Stimulated activated naive CD8-positive, alpha-beta T cell treated with anti-CD3 and anti-CD28 coated beads, Interleukin-15, Interleukin-2, amounts not matched to agents 100 ng/mL and 50 ng/mL, for 24 hours (primary cell): ENCODE measurements around the gene EIF5.

Experiments used
- H3K27ac Mint-ChIP-seq: one replicate; pipeline ENCODE4 v1.8.0; 2021; ENCODE audit warnings: mild to moderate bottlenecking, mixed read lengths
- H3K27me3 Mint-ChIP-seq: one replicate; pipeline ENCODE4 v1.8.0; 2021; ENCODE audit warnings: mixed read lengths
- H3K36me3 Mint-ChIP-seq: one replicate; pipeline ENCODE4 v1.8.0; 2021; ENCODE audit warnings: low read depth, mixed read lengths
- H3K4me1 Mint-ChIP-seq: one replicate; pipeline ENCODE4 v1.8.0; 2021; ENCODE audit warnings: low read depth, mixed read lengths
- H3K4me3 Mint-ChIP-seq: one replicate; pipeline ENCODE4 v1.8.0; 2021; ENCODE audit warnings: mild to moderate bottlenecking, mixed read lengths
- H3K9me3 Mint-ChIP-seq: one replicate; pipeline ENCODE4 v1.8.0; 2021; ENCODE audit warnings: mixed read lengths

EIF5 gene

DNA sequence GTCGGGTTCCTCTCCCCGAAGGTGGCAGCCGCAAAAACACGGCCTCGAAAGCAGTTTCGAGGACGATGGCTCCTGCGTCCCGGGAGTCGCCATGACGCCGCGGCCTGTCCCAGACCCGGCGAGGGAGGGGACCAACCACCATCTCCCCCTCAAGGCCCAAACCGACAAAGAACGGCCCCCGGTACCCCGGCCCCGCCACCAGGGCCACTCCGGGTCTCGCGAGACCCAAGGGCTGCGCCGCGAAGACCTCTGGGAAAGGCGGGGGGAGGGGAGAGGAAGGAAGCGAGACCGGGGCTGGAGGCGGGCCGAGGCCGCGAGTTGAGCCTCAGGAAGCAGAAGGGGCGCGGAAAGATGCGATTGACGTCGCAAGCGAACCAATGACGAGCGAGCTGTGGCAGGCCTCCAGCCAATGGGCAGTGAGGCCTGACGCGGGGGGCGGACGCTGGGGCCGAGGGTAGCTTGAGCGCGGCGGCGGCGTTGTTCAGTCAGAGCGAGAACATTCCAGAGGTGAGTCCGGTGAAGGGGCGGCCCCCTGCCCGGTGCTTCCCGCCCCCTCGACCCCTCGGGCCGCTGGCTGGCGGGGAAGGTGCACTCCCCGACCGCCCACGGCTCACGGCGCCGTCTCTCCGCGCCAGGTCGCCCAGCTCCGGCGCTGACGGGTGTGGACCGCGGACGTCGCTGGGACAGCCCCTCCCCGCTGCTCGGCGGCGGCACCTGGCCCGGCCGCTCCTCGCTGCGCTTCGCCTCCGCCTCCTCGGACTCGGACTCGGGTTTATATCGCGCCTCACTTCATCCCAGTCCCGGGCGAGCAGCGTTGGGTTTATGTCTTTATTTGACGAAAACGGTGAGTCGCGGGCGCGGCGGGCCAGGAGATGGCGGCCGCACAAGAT is at the start of gene EIF5:
Gene EIF5, plus strand, starts transcription at position 484 of the 890 bp plus-strand sequence. CDS start 1,624 bp downstream, outside the sequence.
- Mint-ChIP-seq H3K4me1 (peaks cover 58% of the 10 kb centered on the region), H3K9me3 (no peaks in the 10 kb centered on the region), H3K27me3 (no peaks in the 10 kb centered on the region), H3K27ac (peak within 1 kb of the TSS; percentile 94), H3K4me3 (peak within 1 kb of the TSS; percentile 95), H3K36me3 (peaks cover 40% of the 10 kb centered on the region)

GRCh38 chr14:103284574-103285467 is 49.2 kb upstream of the EIF5 start:
- no peak overlapping the region for H3K27ac Mint-ChIP-seq
- peaks cover 9% of the 10 kb centered on the region for H3K4me1 Mint-ChIP-seq
- no peaks in the 10 kb centered on the region for H3K36me3 Mint-ChIP-seq
- no peaks in the 10 kb centered on the region for H3K9me3 Mint-ChIP-seq
- no peak overlapping the region for H3K4me3 Mint-ChIP-seq
- peaks cover 67% of the 10 kb centered on the region for H3K27me3 Mint-ChIP-seq

DNA sequence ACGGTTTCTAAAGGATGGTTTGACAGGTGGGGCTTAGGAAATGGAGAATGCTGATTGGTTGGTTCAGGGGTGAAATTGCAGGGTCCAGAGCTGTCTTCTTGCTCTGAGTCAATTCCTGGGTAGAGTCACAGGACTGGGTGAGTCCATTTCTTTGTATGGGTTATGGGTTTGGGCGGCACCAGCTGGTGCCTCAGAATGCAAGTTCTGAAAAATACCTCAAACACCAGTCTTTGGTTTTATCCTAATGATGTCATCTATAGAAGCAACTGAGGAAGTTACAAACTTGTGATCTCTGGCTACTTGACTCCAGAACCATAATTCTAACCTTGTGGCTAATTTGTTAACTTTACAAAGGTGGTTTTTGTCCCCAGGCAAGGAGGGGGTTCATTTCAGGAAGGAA is 47.6 kb upstream of the EIF5 start:
- Mint-ChIP-seq H3K4me1 (no peaks in the 10 kb centered on the region), H3K36me3 (no peaks in the 10 kb centered on the region), H3K9me3 (no peaks in the 10 kb centered on the region), H3K27me3 (peaks cover 57% of the 10 kb centered on the region), H3K4me3 (no peak overlapping the region), H3K27ac (no peak overlapping the region)

GRCh38 chr14:103286968-103287850 is 46.8 kb upstream of the EIF5 start:
- H3K36me3 Mint-ChIP-seq, result no peaks in the 10 kb centered on the region
- no peaks in the 10 kb centered on the region for H3K9me3 Mint-ChIP-seq
- H3K4me1 Mint-ChIP-seq, result no peaks in the 10 kb centered on the region
- H3K27ac Mint-ChIP-seq, result no peak overlapping the region
- peaks cover 52% of the 10 kb centered on the region for H3K27me3 Mint-ChIP-seq
- H3K4me3 Mint-ChIP-seq, result no peak overlapping the region

GRCh38 chr14:103288076-103288766 is 45.8 kb upstream of the EIF5 start:
- no peaks in the 10 kb centered on the region for H3K9me3 Mint-ChIP-seq
- peaks cover 50% of the 10 kb centered on the region for H3K27me3 Mint-ChIP-seq
- no peak overlapping the region for H3K27ac Mint-ChIP-seq
- no peaks in the 10 kb centered on the region for H3K36me3 Mint-ChIP-seq
- no peak overlapping the region for H3K4me3 Mint-ChIP-seq
- no peaks in the 10 kb centered on the region for H3K4me1 Mint-ChIP-seq

- Mint-ChIP-seq H3K27me3 (peaks cover 45% of the 10 kb centered on the region), H3K9me3 (no peaks in the 10 kb centered on the region), H3K27ac (no peak overlapping the region), H3K4me1 (no peaks in the 10 kb centered on the region), H3K4me3 (no peak overlapping the region), H3K36me3 (no peaks in the 10 kb centered on the region)
These were observed 44.0 kb upstream of the EIF5 start for GRCh38 chr14:103290056-103290455.

DNA sequence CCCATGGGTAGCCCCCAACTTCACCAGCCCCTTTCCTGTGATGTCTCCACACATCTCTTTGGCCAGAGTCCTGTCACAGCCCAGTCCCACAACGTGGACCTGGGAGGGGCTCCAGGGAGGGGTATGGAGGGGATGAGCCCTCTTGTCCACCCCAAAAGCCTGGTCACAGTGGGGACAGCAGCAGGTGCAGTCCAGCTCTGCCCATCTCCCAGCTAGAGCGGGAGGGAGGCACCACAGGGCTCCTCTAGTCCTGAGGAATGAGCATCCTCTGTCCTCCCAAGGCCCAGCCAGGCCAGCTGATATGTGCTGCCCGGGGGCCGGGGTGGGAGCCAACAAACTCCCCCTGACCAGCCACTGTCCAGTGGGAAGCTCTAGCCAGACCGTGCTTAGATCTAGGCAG is 43.5 kb upstream of the EIF5 start:
- Mint-ChIP-seq H3K4me1 (no peaks in the 10 kb centered on the region), H3K27me3 (peaks cover 43% of the 10 kb centered on the region), H3K4me3 (no peak overlapping the region), H3K27ac (no peak overlapping the region), H3K9me3 (no peaks in the 10 kb centered on the region), H3K36me3 (no peaks in the 10 kb centered on the region)

DNA sequence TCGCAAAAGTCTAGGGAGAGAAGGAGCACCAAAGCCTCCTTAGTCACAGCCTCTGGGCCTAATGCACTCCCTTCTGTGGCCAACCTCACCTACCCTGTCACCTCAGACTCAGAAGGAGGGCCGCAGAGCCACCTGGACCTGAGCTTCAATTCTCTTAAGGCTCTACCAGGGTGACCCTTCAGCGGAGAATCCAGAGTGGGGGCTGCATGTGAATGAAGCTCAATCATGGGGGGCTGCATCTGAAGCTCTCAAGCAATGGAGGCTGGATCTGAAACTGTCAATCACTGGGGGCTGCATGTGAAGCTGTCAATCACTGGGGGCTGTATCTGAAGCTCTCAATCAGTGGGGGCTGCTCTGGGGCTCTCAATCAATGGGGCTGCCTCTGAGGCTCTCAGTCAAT is 43.1 kb upstream of the EIF5 start:
- H3K4me3 Mint-ChIP-seq, result no peak overlapping the region
- no peaks in the 10 kb centered on the region for H3K4me1 Mint-ChIP-seq
- no peaks in the 10 kb centered on the region for H3K9me3 Mint-ChIP-seq
- peaks cover 39% of the 10 kb centered on the region for H3K27me3 Mint-ChIP-seq
- no peaks in the 10 kb centered on the region for H3K36me3 Mint-ChIP-seq
- H3K27ac Mint-ChIP-seq, result no peak overlapping the region

DNA sequence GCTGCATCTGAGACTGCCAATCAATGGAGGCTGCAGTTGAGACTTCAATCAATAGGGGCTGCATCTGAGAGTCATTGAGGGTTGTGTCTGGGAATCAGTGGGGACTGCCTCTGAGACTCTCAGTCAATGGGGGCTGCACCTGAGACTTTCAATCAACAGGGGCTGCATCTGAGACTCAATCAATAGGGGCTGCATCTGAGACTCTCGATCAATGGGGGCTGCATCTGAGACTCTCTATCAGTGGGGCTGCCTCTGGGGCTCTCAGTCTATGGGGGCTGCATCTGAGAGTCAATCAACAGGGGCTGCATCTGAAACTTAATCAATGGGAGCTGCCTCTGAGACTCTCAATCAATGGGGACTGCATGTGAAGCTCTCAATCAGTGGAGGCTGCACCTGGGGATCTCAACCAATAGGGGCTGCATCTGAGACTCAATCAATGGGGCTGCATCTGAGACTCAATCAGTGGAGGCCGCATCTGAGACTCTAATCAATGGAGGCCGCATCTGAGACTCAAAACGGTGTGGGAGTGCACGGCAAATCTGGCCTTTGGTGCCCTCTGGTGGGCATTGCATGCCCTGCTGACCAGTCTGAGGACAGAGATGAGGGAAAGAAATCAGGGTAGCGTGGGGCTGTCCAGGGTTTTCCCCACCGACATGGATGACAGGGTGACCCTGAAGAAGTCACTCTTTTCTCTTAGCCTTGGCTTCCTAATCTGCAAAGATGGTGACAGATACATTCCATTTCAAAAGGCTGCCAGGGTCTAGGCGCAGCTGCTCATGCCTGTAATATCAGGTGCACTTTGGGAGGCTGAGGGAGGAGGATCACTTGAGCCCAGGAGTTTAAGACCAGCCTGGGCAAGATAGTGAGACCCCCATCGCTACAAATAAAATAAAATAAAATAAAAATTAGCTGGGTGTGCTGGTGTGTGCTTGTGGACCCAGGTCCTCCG is 41.3 kb upstream of the EIF5 start:
- no peaks in the 10 kb centered on the region for H3K9me3 Mint-ChIP-seq
- no peak overlapping the region for H3K27ac Mint-ChIP-seq
- no peaks in the 10 kb centered on the region for H3K4me1 Mint-ChIP-seq
- H3K27me3 Mint-ChIP-seq, result peaks cover 29% of the 10 kb centered on the region
- no peaks in the 10 kb centered on the region for H3K36me3 Mint-ChIP-seq
- H3K4me3 Mint-ChIP-seq, result no peak overlapping the region

- H3K27me3 Mint-ChIP-seq, result peaks cover 25% of the 10 kb centered on the region
- H3K9me3 Mint-ChIP-seq, result no peaks in the 10 kb centered on the region
- no peak overlapping the region for H3K4me3 Mint-ChIP-seq
- H3K27ac Mint-ChIP-seq, result no peak overlapping the region
- H3K4me1 Mint-ChIP-seq, result no peaks in the 10 kb centered on the region
- H3K36me3 Mint-ChIP-seq, result no peaks in the 10 kb centered on the region
These were observed 40.6 kb upstream of the EIF5 start for GRCh38 chr14:103293465-103293864.

GRCh38 chr14:103294091-103294490 is 39.9 kb upstream of the EIF5 start:
- Mint-ChIP-seq H3K36me3 (no peaks in the 10 kb centered on the region), H3K27me3 (peaks cover 21% of the 10 kb centered on the region), H3K4me3 (no peak overlapping the region), H3K27ac (no peak overlapping the region), H3K9me3 (no peaks in the 10 kb centered on the region), H3K4me1 (no peaks in the 10 kb centered on the region)

DNA sequence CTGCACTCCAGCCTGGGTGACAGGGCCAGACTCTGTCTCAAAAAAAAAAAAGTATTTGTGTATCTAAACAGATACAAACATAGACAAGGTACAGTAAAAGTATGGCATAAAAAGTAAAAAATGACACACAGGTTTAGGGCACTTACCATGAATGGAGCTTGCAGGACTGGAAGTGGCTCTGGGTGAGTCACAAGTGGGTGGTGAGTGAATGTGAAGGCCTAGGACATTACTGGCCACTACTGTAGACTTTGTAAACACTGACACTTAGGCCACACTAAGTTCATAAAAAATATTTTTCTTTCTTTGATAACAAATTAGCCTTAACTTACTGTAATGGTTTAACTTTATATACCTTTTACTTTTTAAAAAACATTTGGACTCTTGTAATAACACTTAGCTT is 38.0 kb upstream of the EIF5 start:
- Mint-ChIP-seq H3K27me3 (peaks cover 17% of the 10 kb centered on the region), H3K4me1 (no peaks in the 10 kb centered on the region), H3K27ac (no peak overlapping the region), H3K4me3 (no peak overlapping the region), H3K36me3 (no peaks in the 10 kb centered on the region), H3K9me3 (no peaks in the 10 kb centered on the region)

DNA sequence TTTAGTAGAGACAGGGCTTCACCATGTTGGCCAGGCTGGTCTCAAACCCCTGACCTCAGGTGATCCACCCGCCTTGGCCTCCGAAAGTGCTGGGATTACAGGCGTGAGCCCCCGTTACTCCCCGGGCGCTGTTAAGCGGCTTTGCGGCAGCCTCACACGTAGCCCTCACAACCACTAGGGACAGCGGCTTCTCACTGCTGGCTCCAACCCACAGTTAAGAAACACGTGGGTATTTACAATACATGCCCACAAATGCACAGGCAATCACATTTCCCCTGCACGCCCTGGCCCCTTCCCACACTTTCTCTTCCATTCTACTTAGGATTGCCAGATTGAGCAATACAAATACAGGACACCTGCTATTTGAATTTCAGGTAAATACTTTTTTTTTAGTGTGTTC is 37.0 kb upstream of the EIF5 start:
- Mint-ChIP-seq H3K9me3 (no peaks in the 10 kb centered on the region), H3K4me3 (no peak overlapping the region), H3K36me3 (no peaks in the 10 kb centered on the region), H3K27ac (no peak overlapping the region), H3K27me3 (peaks cover 16% of the 10 kb centered on the region), H3K4me1 (no peaks in the 10 kb centered on the region)
